Liver (tissue), 9 donors: ENCODE results near the gene SEPTIN2. TPM values are rescaled to one million over a fixed set of nuclear protein-coding genes. Genes with fewer than 3 reads are reported as not detected.

Experiments
- DNase-seq: peaks from one replicate; pipeline ENCODE4 v3.0.0-alpha.2; 2017; ENCODE audit warnings: low spot score
- H3K27ac ChIP-seq, 2 donors: one replicate each; pipeline ENCODE4 v1.7.0; 2013; ENCODE audit warnings: inconsistent platforms in 2 of 2, low read length in 2 of 2, control low read depth in 1 of 2, low read depth in 1 of 2, mild to moderate bottlenecking in 1 of 2
- H3K27me3 ChIP-seq, 4 donors: one replicate each; pipeline versions ENCODE4 v1.6.1 to v1.7.0; 2013; ENCODE audit warnings: low read length in 3 of 4, inconsistent platforms in 1 of 4, mild to moderate bottlenecking in 1 of 4, moderate library complexity in 1 of 4; ENCODE audit not compliant: control insufficient read depth in 4 of 4, insufficient read depth in 4 of 4
- H3K36me3 ChIP-seq, 4 donors: one replicate each; pipeline versions ENCODE4 v1.6.1 to v1.7.0; 2013; ENCODE audit warnings: low read length in 3 of 4, mild to moderate bottlenecking in 3 of 4, low read depth in 1 of 4, moderate library complexity in 1 of 4; ENCODE audit not compliant: control insufficient read depth in 4 of 4, insufficient read depth in 3 of 4
- H3K4me1 ChIP-seq, 4 donors: one replicate each; pipeline versions ENCODE4 v1.6.1 to v1.7.0; 2013; ENCODE audit warnings: low read length in 3 of 4, mild to moderate bottlenecking in 3 of 4, moderate library complexity in 1 of 4; ENCODE audit not compliant: control insufficient read depth in 4 of 4, insufficient read depth in 4 of 4
- H3K4me3 ChIP-seq, 3 donors: one replicate each; pipeline versions ENCODE4 v1.6.1 to v1.7.0; 2013; ENCODE audit warnings: low read length in 3 of 3, control low read depth in 1 of 3, low read depth in 1 of 3, mild to moderate bottlenecking in 1 of 3
- H3K9ac ChIP-seq, 2 donors: one replicate each; pipeline ENCODE4 v1.7.0; 2013; ENCODE audit warnings: low read length in 2 of 2, mild to moderate bottlenecking in 2 of 2, moderate library complexity in 2 of 2, control low read depth in 1 of 2, low read depth in 1 of 2
- H3K9me3 ChIP-seq, 4 donors: one replicate each; pipeline versions ENCODE4 v1.6.1 to v1.7.0; 2013; ENCODE audit warnings: low read length in 3 of 4; ENCODE audit not compliant: control insufficient read depth in 4 of 4
- ATF3 ChIP-seq: IDR thresholded peaks from 2 replicates; pipeline ENCODE4 v1.6.1; 2016; ENCODE audit warnings: antibody characterized with exemption
- EGR1 ChIP-seq, 2 donors: IDR thresholded peaks; 2 replicates each; pipeline ENCODE4 v1.6.1; 2016 to 2018; ENCODE audit warnings: antibody characterized with exemption in 2 of 2, low read depth in 2 of 2
- FOXA1 ChIP-seq: IDR thresholded peaks from 2 replicates; pipeline ENCODE4 v1.6.1; 2016; ENCODE audit warnings: antibody characterized with exemption
- FOXA2 ChIP-seq: IDR thresholded peaks from 2 replicates; pipeline ENCODE4 v1.6.1; 2016; ENCODE audit warnings: antibody characterized with exemption
- GABPA ChIP-seq, 2 donors: IDR thresholded peaks in 1 of 2; conservative IDR thresholded peaks in 1 of 2; 2 replicates each; pipeline ENCODE4 v1.6.1; 2016; ENCODE audit warnings: antibody characterized with exemption in 2 of 2, mild to moderate bottlenecking in 1 of 2, moderate library complexity in 1 of 2
- HNF4A ChIP-seq, 2 donors: conservative IDR thresholded peaks; 2 replicates each; pipeline ENCODE4 v1.6.1; 2016; ENCODE audit warnings: antibody characterized with exemption in 2 of 2, mild to moderate bottlenecking in 2 of 2
- HNF4G ChIP-seq: IDR thresholded peaks from 2 replicates; pipeline ENCODE4 v1.6.1; 2016; ENCODE audit warnings: antibody characterized with exemption
- JUND ChIP-seq, 2 donors: IDR thresholded peaks; 2 replicates each; pipeline ENCODE4 v1.6.1; 2016; ENCODE audit warnings: antibody characterized with exemption in 2 of 2
- NR2F2 ChIP-seq: IDR thresholded peaks from 2 replicates; pipeline ENCODE4 v1.6.1; 2016; ENCODE audit warnings: antibody characterized with exemption
- RAD21 ChIP-seq, 2 donors: IDR thresholded peaks; 2 replicates each; pipeline ENCODE4 v1.6.1; 2016; ENCODE audit warnings: antibody characterized with exemption in 2 of 2, mild to moderate bottlenecking in 2 of 2
- REST ChIP-seq: IDR thresholded peaks from 2 replicates; pipeline ENCODE4 v1.6.1; 2016; ENCODE audit warnings: antibody characterized with exemption, mild to moderate bottlenecking
- RXRA ChIP-seq, 2 donors: IDR thresholded peaks; 2 replicates each; pipeline ENCODE4 v1.6.1; 2017 to 2018; ENCODE audit warnings: antibody characterized with exemption in 2 of 2, mild to moderate bottlenecking in 1 of 2
- SP1 ChIP-seq: IDR thresholded peaks from 2 replicates; pipeline ENCODE4 v1.6.1; 2018; ENCODE audit warnings: antibody characterized with exemption, mild to moderate bottlenecking
- TAF1 ChIP-seq: conservative IDR thresholded peaks from 2 replicates; pipeline ENCODE4 v1.6.1; 2016; ENCODE audit warnings: antibody characterized with exemption, mild to moderate bottlenecking
- YY1 ChIP-seq: IDR thresholded peaks from 2 replicates; pipeline ENCODE4 v1.6.1; 2016; ENCODE audit warnings: antibody characterized with exemption, mild to moderate bottlenecking
- WGBS: extraction: QIAGEN DNeasy Blood & Tissue Kit; methylation state at CpG from one replicate; pipeline ENCODE4 v1.1.7; 2013; 5-methylcytosine and 5-hydroxymethylcytosine counted together
- polyA plus RNA-seq, 2 donors: library from polyadenylated mRNA; stranded (reverse) in 1 of 2; unstranded in 1 of 2; fragments of 200-250 nt in 1 of 2; fragments of >200 nt in 1 of 2; fragmentation: Nextera tagmentation in 1 of 2; extraction: Ambion mirVana in 1 of 2; gene quantifications; one replicate each; pipeline versions ENCODE4 v1.2.1 to v1.2.3, GENCODE V29; 2013 to 2015
- total RNA-seq, 2 donors: library from RNA; depleted of rRNA; stranded (reverse); fragments of >200 nt; gene quantifications; one replicate each; pipeline ENCODE4 v1.2.3, GENCODE V29; 2014
- TF ChIP-seq, protein P1 (sequence below): IDR thresholded peaks from 2 replicates; pipeline ENCODE4 v1.6.1; 2016; ENCODE audit warnings: antibody characterized with exemption
- TF ChIP-seq, protein P2 (sequence below): IDR thresholded peaks from 2 replicates; pipeline ENCODE4 v1.6.1; 2016; ENCODE audit warnings: antibody characterized with exemption
- TF ChIP-seq, protein P3 (sequence below): fragments of 150-350 bp; IDR thresholded peaks from 2 replicates; pipeline ENCODE4 v1.5.1; 2017; ENCODE audit warnings: improper control_type of control experiment, low read depth, low read length; ENCODE audit not compliant: missing input control
- donor health status: healthy.
- donor health status: healthy.
- donor health status: healthy.
- donor health status: healthy.
- donor health status: healthy.

SEPTIN2 gene
- total and polyA plus RNA-seq, 4 donors: 63.7 to 147 (median 96.9) TPM

- Histone ChIP-seq H3K27ac (no peak overlapping the region), H3K9ac (no peak overlapping the region), H3K9me3 (no peaks in the 10 kb centered on the region), H3K36me3 (peaks cover 0 to 2% (median under 1%) of the 10 kb centered on the region in 4 donors), H3K27me3 (no peaks in the 10 kb centered on the region), H3K4me3 (no peak overlapping the region), H3K4me1 (no peaks in the 10 kb centered on the region)
- 93% methylated on average over 2 of the region's 2 CpGs for WGBS
- TF ChIP-seq, protein P1, sequence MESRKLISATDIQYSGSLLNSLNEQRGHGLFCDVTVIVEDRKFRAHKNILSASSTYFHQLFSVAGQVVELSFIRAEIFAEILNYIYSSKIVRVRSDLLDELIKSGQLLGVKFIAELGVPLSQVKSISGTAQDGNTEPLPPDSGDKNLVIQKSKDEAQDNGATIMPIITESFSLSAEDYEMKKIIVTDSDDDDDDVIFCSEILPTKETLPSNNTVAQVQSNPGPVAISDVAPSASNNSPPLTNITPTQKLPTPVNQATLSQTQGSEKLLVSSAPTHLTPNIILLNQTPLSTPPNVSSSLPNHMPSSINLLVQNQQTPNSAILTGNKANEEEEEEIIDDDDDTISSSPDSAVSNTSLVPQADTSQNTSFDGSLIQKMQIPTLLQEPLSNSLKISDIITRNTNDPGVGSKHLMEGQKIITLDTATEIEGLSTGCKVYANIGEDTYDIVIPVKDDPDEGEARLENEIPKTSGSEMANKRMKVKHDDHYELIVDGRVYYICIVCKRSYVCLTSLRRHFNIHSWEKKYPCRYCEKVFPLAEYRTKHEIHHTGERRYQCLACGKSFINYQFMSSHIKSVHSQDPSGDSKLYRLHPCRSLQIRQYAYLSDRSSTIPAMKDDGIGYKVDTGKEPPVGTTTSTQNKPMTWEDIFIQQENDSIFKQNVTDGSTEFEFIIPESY: no peak
- no peak for TF ChIP-seq ATF3
- DNase-seq: no peak
Measured at GRCh38 chr2:241389697-241390096, 74.0 kb downstream of the SEPTIN2 start.

- no peak overlapping the region for H3K27ac ChIP-seq
- H3K4me1 ChIP-seq: no peaks in the 10 kb centered on the region
- H3K27me3 ChIP-seq: no peaks in the 10 kb centered on the region
- no peak overlapping the region for H3K4me3 ChIP-seq
- H3K9me3 ChIP-seq: no peaks in the 10 kb centered on the region
- H3K36me3 ChIP-seq: peaks cover 0 to 5% (median 3%) of the 10 kb centered on the region in 4 donors
- WGBS: 94% methylated on average over 9 of the region's 9 CpGs
- TF ChIP-seq EGR1 (IDR thresholded peaks at IDR 0.05; ENCODE audit: low read depth in 2 of 2): no peak
- no peak for TF ChIP-seq RXRA (IDR thresholded peaks at IDR 0.05)
- TF ChIP-seq, protein P2, sequence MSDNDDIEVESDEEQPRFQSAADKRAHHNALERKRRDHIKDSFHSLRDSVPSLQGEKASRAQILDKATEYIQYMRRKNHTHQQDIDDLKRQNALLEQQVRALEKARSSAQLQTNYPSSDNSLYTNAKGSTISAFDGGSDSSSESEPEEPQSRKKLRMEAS: no peak
- TF ChIP-seq ATF3: no peak
- no peak for TF ChIP-seq HNF4A (conservative IDR thresholded peaks at IDR 0.05)
- TF ChIP-seq TAF1: no peak
- no peak for TF ChIP-seq FOXA1
- TF ChIP-seq NR2F2: no peak
- no peak for TF ChIP-seq REST
- no peak for TF ChIP-seq SP1
- TF ChIP-seq FOXA2: no peak
- no peak for TF ChIP-seq JUND (IDR thresholded peaks at IDR 0.05)
- TF ChIP-seq GABPA (IDR thresholded peaks at IDR 0.05 in 1 of 2, conservative IDR thresholded peaks at IDR 0.05 in 1 of 2): no peak
- no peak for TF ChIP-seq YY1
- TF ChIP-seq RAD21 (IDR thresholded peaks at IDR 0.05): no peak
- TF ChIP-seq, protein P3, sequence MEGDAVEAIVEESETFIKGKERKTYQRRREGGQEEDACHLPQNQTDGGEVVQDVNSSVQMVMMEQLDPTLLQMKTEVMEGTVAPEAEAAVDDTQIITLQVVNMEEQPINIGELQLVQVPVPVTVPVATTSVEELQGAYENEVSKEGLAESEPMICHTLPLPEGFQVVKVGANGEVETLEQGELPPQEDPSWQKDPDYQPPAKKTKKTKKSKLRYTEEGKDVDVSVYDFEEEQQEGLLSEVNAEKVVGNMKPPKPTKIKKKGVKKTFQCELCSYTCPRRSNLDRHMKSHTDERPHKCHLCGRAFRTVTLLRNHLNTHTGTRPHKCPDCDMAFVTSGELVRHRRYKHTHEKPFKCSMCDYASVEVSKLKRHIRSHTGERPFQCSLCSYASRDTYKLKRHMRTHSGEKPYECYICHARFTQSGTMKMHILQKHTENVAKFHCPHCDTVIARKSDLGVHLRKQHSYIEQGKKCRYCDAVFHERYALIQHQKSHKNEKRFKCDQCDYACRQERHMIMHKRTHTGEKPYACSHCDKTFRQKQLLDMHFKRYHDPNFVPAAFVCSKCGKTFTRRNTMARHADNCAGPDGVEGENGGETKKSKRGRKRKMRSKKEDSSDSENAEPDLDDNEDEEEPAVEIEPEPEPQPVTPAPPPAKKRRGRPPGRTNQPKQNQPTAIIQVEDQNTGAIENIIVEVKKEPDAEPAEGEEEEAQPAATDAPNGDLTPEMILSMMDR: no peak
- TF ChIP-seq, protein P1: no peak
- no peak for TF ChIP-seq HNF4G
- DNase-seq: no peak
- no peak overlapping the region for H3K9ac ChIP-seq
Measured at GRCh38 chr2:241390301-241391206, 74.8 kb downstream of the SEPTIN2 start.
